ENCODE measurements around the gene NFAT5.

The NFAT5 gene

GRCh38 chr16:69522732-69523404, 42.9 kb upstream of the NFAT5 start:
- H3K9me3 ChIP-seq (ENCODE audit: control insufficient read depth, low read length), result no peaks in the 10 kb centered on the region
- no peaks in the 10 kb centered on the region for H3K79me2 ChIP-seq
- H3K9ac ChIP-seq, result no peak overlapping the region

GRCh38 chr16:69523566-69524305, 42.0 kb upstream of the NFAT5 start:
- Histone ChIP-seq H3K79me2 (no peaks in the 10 kb centered on the region), H3K4me3 (ENCODE audit: low read depth, low read length) (peak overlapping the region; percentile 22), H3K4me2 (ENCODE audit: low read length) (peak overlapping the region; percentile 58), H3K36me3 (ENCODE audit: control insufficient read depth, insufficient read depth, low read length) (no peaks in the 10 kb centered on the region), H2AFZ (peak overlapping the region; percentile 10), H3K4me1 (peaks cover 15% of the 10 kb centered on the region), H3K27ac (peak overlapping the region; percentile 67), H3K9ac (no peak overlapping the region), H3K9me3 (ENCODE audit: control insufficient read depth, low read length) (no peaks in the 10 kb centered on the region), H3K27me3 (ENCODE audit: control insufficient read depth, insufficient read depth, low read length) (no peaks in the 10 kb centered on the region)
- no peak for TF ChIP-seq CTCF (IDR thresholded peaks at IDR 0.05)

More at GRCh38 chr16:69522732-69523404, 42.9 kb upstream of the NFAT5 start:
- Histone ChIP-seq H3K4me1 (peaks cover 15% of the 10 kb centered on the region), H3K27me3 (ENCODE audit: control insufficient read depth, insufficient read depth, low read length) (no peaks in the 10 kb centered on the region), H3K27ac (peak overlapping the region; percentile 67), H3K36me3 (ENCODE audit: control insufficient read depth, insufficient read depth, low read length) (no peaks in the 10 kb centered on the region), H3K4me3 (ENCODE audit: low read depth, low read length) (peak overlapping the region; percentile 22), H2AFZ (peak overlapping the region; percentile 10), H3K4me2 (ENCODE audit: low read length) (peak overlapping the region; percentile 58)
- TF ChIP-seq CTCF (IDR thresholded peaks at IDR 0.05), result no peak

GRCh38 chr16:69526831-69527655, 38.7 kb upstream of the NFAT5 start:
- H3K9me3 ChIP-seq (ENCODE audit: control insufficient read depth, low read length), result no peaks in the 10 kb centered on the region
- H3K27me3 ChIP-seq (ENCODE audit: control insufficient read depth, insufficient read depth, low read length), result no peaks in the 10 kb centered on the region
- no peak overlapping the region for H2AFZ ChIP-seq
- no peak overlapping the region for H3K4me2 ChIP-seq (ENCODE audit: low read length)
- no peak overlapping the region for H3K9ac ChIP-seq
- H3K36me3 ChIP-seq (ENCODE audit: control insufficient read depth, insufficient read depth, low read length), result no peaks in the 10 kb centered on the region
- H3K79me2 ChIP-seq, result no peaks in the 10 kb centered on the region
- peaks cover 15% of the 10 kb centered on the region for H3K4me1 ChIP-seq
- H3K27ac ChIP-seq, result no peak overlapping the region
- H3K4me3 ChIP-seq (ENCODE audit: low read depth, low read length), result no peak overlapping the region
- TF ChIP-seq CTCF (IDR thresholded peaks at IDR 0.05), result no peak

GRCh38 chr16:69531988-69532387, 33.8 kb upstream of the NFAT5 start:
- no peaks in the 10 kb centered on the region for H3K36me3 ChIP-seq (ENCODE audit: control insufficient read depth, insufficient read depth, low read length)
- TF ChIP-seq CTCF (IDR thresholded peaks at IDR 0.05), result no peak

More at GRCh38 chr16:69531988-69532387, 33.8 kb upstream of the NFAT5 start:
- no peak overlapping the region for H3K4me2 ChIP-seq (ENCODE audit: low read length)
- no peaks in the 10 kb centered on the region for H3K79me2 ChIP-seq
- H3K27ac ChIP-seq, result no peak overlapping the region
- no peaks in the 10 kb centered on the region for H3K9me3 ChIP-seq (ENCODE audit: control insufficient read depth, low read length)
- no peak overlapping the region for H3K4me3 ChIP-seq (ENCODE audit: low read depth, low read length)
- peaks cover 5% of the 10 kb centered on the region for H3K4me1 ChIP-seq
- no peak overlapping the region for H3K9ac ChIP-seq
- H3K27me3 ChIP-seq (ENCODE audit: control insufficient read depth, insufficient read depth, low read length), result no peaks in the 10 kb centered on the region
- H2AFZ ChIP-seq, result no peak overlapping the region
